EL (cell line): Measurements from ENCODE around the gene CDH26.

ENCODE experiments used
- DNase-seq: peaks from one replicate; pipeline ENCODE4 v3.0.0-alpha.2; 2016

CDH26 gene

DNA sequence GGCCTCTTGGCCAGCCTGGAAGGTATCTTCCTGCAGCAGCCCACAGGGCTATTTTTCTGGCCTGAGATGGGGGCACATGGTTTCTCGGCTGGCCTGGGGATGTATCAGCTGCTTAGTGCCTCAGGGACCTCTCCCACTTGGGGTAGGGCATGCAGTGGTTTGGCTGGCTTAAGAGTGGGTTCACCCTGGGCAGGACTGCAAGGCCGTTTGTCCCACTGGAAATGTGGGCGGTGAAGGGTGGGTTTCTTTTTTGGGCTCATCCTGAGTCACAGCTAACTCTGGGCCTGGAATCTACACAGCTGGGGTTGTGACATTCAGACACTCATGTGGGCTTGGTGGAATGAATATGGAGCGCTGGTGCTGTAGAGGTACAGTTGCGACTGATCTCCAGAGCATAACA is 62.0 kb downstream of the CDH26 start:
- no peak for DNase-seq

DNA sequence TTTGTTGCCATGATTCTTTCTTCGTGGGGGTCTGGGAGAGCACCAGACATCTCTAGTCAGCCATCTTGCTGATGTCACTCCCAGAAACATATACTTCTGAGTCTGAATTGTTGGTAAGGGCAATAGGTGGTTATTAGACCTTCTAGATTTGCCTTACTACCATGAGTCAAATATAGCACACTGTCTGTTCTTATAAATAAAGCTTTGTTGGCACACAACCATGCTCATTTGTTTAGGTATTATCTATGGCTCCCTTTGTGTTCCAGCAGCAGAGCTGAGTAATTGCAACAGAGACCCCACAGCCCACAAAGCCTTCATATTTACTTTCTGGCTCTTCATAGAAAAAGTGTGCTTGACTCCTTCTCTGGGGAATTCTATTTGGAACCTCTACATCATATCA is 62.9 kb downstream of the CDH26 start:
- no peak for DNase-seq

DNA sequence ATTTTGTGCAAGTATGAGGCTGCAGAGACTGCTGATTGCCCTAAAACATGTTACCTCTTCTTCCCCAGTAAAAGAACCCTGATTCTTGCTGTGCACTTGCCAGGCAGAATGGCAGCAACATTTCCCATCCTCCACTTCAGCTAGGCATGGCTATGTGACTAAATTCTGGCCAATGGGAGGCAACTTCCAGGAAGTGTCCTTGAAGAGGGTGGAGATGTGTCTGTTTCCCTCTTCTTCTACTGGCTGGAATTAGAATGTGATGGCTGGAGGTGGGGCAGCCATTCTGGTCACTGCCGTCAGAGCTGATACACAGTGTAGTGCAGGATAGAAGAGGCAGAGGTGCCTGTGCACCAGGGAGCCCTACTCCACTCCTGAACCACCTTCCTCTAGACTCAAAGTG is 64.6 kb downstream of the CDH26 start:
- no peak for DNase-seq

DNA sequence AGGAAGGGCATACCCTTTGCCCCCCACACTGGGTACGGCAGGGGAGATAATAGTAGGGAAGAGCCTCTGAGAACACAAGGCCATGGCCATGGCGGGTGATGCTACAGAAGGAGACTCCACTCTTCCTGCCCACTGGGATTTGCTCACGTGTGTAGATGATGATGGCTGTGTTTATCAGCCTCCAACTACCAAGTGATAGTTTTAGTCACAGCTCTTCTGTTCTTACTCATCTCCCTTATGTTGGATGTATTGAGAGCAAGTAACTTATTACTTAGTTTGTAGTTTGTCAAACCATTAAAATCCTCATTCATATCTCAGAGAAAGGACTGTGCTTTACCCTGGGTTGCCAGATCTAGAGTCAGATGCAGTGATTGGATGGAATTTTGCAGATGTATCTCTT is 66.0 kb downstream of the CDH26 start:
- DNase-seq: no peak

DNA sequence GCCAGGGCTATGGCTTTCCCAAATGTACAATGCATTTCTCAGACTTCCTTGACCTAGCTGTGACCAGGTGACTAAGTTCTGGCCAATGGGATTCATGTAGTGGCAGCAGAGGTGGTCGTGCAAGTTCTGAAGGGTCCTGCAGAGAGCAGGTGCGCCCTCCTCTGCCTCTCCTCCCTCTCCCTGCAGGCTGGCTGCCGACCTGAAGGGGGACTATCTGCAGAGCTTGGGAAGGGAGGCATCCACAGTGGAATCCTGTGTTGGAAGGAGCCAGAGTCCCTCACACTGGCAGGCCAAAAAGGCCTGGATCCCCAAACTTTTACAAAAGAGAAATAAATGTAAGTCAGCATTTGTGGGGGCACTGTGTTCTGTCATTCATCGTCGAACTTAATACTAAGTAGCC is 66.6 kb downstream of the CDH26 start:
- no peak for DNase-seq

DNA sequence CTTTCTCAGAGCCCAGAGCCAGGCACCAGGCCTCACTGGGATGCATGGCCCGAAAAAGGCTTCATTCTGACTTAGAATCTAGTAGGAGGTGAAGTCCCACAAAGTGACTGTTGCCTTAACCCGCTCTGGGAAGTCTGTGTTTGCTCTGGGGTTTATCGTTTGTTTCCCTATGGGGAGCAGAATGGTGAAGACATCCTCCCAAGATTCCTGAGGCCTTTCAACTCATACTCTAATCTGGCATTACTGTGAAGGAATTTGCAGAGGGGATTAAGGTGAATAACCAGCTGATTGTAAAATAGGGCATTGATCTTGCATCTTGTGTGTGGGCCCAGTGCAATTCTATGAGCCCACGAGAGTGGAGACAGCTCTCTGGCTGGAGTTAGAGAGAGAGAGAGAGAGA is 67.8 kb downstream of the CDH26 start:
- no peak for DNase-seq

DNA sequence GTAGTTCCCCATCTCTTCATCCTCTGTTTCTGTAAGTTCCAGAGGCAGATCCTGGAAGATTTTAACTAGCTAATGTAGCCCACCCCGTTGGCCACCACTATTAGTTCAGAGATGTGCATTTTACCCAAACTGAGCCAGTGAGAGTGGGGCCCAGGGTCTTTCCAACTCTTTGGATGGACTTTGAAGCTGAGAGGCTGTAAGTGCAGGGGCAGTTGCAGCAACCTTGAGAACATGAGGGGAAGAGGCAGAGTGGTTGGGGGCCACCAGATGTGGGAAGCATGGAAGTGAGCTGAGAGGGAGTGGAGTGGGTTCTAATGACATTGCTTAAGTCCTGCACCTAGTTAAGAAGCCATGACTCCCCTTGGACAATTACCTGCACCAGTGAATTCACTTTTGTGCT is 72.2 kb downstream of the CDH26 start:
- no peak for DNase-seq

DNA sequence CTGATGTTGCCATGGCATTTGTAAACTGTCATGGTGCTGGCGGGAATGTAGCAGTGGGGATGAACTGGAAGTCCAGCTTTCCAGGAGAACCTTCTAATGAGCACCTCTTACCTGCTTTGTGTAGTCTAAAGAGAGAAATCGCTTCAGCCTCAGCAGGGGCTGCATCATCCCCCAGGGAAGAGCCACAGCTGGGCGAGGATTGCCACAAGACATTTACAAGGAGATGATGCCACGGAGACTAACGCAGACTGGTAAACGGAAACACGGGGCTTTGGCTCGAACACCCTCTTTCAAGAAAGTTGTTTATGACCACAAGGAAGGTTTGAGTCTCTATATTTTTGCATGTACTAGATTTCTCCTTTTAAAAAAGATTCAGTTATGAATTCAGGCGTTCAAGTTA is 72.9 kb downstream of the CDH26 start:
- DNase-seq: no peak

DNA sequence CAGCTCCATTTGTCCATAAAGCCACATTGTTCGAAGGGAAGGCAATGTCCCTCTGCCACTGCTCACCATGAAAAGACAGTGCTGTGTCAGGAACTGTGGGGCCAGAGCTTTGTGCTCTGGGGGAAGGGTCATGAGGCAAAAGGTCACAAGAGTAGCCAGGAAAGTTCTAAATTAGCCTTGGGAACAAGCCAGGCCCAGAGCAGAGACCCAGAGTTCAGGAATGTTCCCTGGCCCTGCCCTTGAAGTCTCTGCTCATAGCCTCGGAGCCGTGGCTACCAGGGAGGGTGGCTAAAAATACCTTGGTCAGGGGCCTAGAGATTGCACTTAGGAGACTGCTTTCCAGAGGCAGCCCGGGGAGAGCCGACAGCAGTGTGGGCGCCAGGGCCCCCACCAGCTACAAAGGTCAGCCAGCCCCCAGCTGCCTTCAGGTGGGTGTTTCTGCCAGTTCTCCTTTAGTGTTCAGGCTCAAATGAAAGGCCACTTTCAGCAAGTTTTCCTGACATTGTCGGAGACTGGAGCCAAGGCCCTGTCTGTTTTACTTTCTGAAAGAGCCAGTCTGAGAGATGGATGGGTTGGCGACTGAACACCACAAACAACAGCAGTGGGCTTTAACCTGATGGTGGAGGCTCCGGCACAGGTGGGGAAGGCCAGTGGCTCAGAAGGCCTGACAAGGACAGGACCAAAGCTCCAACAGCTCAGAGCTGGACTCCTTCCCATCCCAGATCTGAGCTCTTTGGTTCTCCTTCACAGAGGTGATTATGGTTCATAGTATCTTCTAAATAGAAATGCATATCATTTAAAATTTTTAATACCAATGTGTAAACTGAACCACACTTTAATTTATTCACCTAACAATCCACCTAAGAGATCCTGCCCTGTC is 76.2 kb downstream of the CDH26 start:
- DNase-seq: no peak

DNA sequence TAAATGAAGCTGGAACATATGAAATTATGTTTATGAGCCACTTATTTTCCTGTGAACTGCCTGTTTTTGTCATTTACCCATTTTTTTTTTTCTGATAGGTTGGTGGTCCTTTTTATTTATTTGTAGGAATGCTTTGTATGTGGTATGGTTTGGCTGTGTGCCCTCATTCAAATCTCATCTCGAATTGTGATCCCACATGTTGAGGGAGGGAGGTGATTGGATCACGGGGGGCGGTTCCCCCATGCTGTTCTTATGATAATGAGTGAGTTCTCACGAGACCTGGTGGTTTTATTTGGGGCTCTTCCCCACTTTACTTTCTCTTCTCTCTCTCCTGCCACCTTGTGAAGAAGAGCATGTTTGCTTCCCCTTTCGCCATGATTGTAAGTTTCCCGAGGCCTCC is 77.3 kb downstream of the CDH26 start:
- no peak for DNase-seq

DNA sequence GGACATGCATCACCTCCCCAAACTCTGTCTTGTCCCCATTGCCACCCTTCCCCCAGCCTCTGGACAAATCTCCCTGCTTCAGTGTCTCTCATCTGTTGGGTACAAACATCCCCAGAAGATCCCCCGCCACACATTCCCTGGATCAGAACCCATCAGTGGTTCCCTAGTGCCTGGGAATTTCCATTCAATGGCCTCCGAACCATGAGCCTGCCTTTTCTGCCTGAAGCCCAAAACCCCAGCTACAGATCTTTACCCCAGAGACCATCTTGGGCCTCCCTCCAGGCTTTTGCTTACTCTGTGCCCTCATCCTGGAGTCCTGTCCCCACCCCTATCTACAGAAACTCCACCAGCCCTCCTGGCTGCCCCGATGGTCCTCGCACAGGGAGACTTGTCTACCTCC is 78.1 kb downstream of the CDH26 start:
- DNase-seq: no peak

DNA sequence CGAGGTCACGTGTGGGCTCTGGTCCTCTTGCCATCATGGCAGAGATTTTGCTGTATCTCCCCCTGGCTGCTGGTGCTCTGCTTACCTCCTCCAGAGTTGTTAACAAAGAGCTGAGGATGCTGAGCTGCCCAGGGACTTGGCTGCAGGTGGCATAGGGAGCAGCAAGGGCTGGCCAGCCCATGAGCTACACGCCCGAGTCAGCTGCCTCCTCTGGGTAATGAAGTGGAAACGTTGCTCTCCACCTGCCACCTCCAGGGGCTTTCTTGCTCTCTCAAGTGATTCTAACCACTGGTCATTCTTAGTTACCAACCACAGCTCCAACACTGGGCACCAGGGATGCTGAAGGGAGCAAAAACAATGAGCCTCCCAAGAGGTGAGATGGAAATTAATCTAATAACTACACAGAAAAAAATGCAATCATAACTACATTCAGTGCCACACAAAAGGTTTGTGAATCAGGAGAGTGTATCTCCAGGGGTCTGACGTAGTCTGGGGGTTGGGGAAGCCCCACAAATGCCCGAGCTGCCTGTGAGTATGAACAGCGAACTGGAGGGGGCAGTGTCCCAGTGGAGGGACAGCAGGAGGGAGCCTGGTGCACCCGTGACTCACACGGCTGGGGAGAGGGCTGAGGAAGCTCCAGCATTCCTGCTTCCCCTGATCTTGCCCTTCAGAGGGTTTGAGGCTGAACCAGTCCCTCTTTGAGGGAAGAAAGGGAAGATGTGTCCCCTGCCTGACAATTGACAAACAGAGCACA is 78.7 kb downstream of the CDH26 start:
- peak; percentile 77 for DNase-seq

DNA sequence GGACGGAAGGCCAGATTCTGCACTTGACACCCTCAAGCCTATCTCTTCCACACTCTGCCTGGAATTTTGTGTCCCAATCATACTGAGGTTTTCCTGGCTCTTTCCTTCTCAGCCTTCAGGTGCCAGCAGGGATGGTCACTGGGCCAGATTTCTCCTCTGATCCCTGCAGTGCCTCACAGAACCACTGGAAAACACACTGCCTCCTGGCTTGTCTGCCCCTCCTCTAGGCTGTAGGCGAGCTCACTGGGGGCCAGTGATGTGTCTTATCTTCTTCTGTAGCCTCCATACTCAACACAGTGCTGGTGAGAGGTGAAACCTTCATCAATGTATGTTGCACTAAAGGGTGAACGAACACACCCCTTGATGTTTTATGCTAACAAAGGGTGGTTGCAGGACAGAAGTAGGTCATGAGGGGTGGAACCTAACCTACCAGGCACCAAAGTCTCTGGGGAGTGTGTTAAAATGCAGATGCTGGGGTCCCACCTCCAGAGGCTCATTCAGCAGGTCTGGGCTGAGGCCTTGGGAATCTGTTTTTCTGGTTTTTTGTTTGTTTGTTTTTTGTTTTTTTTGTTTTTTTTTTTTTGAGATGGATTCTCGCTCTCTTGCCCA is 80.3 kb downstream of the CDH26 start:
- DNase-seq: no peak

DNA sequence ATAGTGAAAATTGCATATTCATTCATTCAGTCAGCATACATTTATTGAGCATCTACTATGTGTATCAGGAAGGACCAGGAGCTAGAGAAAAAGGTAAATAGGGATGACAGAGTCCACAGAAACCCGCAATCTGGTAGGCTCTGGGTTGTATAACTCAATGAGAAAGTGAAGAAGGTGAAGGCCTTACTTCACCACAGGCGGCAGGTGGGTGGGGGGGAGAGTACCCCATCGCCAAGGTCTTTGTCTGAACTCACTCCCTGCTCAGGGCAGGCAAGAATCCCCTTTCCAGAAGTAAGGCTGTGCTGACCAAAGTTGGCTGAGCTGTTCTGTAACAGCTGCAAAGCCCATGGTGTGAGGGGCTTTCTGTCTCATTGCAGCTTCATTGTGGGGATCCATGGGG is 81.3 kb downstream of the CDH26 start:
- DNase-seq: no peak

DNA sequence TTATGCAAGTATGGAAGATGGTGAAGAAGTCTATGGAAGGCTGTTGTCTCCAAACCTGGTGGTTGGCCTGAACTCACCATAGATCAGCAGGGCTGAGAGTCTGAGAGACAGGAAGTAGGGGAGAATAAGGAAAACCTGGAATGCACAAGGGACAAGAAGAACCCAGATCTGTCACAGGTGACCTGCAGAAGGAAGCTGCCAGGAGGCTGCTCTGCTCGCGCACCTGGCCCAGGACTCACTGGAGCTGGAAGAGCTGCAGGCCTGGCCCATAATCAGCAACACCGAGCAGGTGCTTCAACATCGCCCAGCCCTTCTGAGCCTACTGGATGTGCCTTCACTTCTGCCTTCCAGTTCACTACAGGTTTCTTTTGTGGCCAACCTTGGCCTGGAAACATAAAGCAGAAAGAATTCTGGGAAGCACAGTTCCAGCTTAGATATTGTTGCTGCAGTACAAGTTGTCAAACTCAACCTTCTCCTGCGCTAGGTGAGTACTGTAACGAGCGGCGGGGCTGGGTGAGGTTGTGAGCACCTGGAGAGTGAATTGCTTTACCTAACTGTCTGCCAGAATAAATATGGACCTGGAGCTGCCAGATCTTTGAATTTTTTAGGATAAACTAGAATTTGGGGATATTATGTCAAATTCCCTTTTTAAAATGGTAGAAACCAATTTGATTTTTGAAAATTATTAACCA is 82.4 kb downstream of the CDH26 start:
- DNase-seq: no peak

DNA sequence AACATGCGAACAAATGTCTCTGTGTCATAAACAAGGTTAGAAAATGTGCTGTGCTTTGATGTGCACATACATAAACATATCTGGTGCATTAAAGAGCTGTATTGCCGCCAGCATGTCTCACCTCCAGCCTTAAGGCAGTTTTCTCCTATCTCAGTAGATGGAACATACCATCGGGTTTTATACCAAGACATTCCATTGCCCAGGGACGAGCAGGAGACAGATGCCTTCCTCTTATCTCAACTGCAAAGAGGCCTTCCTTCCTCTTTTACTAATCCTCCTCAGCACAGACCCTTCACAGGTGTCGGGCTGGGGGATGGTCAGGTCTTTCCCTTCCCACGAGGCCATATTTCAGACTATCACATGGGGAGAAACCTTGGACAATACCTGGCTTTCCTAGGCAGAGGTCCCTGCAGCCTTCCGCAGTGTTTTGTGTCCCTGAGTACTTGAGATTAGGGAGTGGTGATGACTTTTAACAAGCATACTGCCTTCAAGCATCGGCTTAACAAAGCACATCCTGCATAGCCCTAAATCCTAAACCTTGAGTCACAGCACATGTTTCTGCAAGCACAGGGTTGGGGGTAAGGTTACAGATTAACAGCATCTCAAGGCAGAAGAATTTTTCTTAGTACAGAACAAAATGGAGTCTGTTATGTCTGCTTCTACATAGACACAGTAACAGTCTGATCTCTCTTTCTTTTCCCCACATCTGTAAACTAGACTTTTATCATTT is 83.4 kb downstream of the CDH26 start:
- peak; percentile 89 for DNase-seq

DNA sequence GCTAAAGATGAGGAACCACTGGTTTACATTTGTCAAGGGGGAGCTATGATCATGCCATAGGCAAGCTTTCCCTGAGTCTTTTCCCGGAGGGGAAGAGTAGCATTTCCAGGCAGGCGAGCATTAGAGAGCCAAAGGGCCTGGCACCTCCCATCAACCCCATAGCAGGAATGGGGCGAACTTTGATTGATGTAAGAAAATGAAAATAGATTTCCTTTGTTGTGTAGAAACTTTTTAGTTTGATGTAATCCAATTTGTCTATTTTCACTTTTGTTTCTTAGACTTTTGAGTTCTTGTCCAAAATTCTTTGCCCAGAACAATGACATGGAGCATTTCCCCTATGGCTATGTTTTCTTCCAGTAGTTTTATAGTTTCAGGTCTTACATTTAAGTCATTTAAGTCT is 85.2 kb downstream of the CDH26 start:
- no peak for DNase-seq

DNA sequence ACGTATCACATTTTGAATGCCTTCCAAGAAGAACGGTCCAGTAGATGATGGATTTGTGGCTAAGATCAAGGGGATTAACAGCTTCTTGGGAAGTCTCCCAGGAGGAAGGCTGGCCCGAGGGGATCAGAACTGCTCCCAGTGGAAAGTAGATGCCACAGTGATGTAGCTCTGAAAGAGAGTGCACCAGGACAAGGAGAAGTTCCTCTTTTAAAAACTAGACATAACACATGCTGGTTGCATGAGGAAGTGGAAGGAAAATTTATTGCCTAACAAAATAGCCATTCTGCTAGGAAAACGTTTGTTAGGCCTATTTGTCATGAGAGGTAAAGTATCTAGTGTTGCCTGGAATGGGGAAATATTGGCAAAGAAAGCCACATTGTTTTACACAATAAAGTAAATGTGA is 87.8 kb downstream of the CDH26 start:
- peak; percentile 52 for DNase-seq

DNA sequence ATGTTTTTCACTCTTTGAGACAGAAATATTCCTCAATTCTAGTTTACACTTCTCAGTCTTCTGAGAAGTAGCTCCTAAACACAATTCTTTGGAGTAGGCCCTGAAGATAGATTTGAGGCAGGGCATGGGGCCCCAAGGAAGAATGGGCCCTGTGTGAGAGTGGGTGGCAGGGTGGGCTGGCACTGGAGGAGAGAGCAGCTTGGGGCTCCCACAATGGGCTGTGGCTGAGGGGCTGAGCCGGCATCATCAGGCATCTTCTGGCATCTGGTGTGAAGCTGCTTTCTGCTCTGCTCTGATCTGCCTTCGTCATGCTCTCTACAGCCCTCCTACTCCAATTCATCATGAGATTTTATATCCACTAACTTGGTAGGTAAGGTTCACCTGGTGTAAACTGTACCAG is 88.2 kb downstream of the CDH26 start:
- DNase-seq: no peak

DNA sequence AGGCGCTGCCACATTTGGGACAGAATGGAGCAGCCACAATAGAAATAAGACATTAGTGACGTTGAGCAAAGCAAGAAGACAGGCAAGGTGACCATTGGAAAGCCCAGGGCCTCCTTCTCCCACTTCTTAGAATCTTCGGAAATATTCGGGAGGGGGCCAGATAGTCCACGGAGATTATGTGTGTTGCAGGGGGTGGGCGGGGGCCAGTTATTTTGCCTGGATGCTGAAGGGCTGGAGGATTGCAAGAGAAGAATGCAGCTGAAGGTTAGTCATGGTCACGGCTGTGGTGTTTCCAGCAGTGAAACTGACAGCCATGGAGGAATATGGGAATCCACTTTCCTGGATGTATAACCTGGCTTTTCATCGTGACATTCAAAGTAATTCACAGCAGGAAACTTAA is 88.6 kb downstream of the CDH26 start:
- DNase-seq: no peak

DNA sequence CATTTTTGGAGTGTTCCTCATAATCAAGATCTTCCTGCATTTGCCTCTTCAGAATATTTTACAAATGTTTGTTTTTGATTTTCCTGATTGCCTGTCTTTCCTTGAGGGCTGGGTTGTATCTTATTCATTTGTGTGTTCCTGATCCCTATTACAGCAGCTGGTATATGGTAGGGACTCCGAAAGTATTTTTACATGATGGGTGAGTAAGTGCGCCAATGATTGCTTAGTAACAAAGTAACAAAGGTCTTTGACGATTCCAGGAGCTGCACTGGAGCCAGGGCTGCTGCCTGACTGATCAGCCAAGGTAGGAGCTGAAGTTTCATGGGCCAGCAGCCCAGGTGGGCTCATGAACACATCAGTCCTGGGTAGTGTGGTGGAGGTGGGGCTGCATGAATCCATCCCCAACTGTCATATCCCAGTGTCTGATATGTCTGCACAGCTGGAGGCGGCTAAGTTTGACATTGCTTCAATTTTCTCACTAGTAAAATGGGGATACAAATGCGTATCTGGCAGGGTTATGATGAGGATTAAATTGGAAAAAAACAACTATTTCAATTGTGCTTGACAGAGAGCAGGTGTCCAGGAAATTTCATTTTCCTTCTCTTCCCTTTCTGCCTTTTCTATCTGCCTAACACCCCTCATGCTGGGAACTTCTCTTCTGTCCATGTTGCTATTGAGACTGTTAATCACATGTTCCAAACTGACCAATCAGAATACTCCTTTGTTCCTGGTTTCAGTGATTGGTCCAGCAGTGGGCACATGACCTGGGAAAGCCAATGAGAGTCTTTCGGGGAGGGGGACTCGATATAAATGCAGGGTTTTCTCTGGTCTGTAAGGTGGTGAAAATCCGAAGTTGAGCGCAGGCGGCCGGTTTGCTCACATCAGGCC is 90.7 kb downstream of the CDH26 start:
- DNase-seq: no peak

DNA sequence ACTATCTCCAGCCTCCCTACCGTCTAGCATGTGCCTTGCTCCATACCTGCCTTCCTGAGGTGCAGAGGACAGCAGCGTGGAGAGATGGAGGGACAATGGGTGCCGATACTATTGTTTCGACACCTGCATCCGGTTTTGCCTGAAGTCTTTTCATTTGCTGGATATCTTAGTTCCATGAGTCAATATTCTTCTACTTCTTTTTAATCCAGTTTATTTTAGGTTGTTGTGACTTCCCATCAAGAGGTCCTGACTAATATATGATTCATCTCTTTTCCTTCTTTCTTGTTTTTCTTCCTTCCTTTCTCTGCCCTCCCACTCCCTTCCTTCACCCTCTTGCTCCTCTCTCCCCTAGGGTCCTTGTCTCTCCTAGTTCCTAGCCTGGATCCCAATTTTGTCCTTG is 91.4 kb downstream of the CDH26 start:
- DNase-seq: no peak
